GM19467 (cell line): Measurements from ENCODE around the gene KMT2B.

Source experiments
- ATAC-seq: cut with Tn5 transposase; IDR thresholded peaks from one replicate; pipeline ENCODE4 v1.9.1; 2021; ENCODE audit warnings: mild to moderate bottlenecking, moderate library complexity; ENCODE audit not compliant: unreplicated experiment

The KMT2B gene

DNA sequence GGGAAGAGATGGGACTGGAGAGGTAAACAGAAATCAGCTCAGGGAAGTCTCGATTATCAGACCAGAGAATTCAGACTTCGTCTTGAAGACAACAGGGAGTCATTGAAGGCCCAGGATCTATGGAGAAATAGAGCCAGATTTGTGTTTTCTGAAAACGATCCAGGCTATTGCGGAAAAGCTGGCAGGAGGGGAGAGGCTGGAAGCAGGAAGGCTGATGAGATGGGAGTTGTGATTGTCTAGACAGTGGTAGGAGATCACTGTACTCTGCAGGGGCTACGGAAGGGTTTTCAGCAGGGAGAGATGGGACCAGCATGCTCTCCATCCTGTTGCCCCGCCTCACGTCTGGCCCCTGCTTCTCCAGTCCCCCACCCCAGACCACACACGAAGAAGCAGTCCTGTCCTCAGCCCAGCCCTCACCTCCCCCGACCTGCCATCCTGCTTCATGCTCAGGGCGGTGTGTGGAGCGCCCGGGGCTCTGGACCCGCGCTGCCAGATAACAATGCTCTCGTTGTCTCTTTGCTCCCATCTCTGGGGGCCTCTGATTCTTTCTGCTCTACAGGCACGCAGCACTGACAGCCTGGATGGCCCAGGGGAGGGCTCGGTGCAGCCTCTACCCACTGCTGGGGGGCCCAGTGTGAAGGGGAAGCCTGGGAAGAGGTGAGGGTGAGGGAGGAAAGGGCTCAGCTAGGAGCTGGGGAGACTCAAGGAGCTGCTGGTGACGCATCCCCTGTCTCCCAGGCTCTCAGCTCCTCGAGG is 59.5 kb downstream of the KMT2B start:
- no peak for ATAC-seq

- ATAC-seq: no peak
These were observed 60.2 kb downstream of the KMT2B start for GRCh38 chr19:35777961-35778360.

GRCh38 chr19:35779033-35779432 is 61.2 kb downstream of the KMT2B start:
- ATAC-seq: no peak

DNA sequence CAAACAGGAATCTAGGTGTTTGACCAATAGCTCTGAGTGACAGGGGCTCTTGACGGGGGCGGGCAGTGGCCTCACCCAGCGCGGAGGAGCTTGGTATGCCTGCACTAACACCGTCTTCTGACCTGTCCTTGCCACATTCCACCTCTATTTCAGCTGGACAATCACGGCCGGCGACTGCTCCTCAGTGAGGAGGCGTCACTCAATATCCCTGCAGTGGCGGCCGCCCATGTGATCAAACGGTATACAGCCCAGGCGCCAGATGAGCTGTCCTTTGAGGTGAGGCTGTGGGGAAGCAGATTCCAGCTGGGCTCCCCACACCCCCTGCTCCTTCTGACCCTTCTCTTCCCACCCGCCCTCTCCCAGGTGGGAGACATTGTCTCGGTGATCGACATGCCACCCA is 62.3 kb downstream of the KMT2B start:
- ATAC-seq: no peak

DNA sequence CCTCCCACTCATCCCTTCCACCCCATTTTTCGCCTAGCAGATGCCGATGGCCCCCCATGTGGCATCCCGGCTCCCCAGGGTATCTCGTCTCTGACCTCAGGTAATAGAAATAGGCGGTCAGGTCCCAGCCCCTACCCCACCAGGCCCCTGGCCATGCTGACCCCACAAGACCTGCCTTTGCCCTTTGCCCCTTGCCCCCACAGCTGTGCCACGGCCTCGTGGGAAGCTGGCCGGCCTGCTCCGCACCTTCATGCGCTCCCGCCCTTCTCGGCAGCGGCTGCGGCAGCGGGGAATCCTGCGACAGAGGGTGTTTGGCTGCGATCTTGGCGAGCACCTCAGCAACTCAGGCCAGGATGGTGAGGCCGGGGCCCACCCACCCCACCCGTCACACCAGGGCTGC is 62.9 kb downstream of the KMT2B start:
- ATAC-seq: no peak

DNA sequence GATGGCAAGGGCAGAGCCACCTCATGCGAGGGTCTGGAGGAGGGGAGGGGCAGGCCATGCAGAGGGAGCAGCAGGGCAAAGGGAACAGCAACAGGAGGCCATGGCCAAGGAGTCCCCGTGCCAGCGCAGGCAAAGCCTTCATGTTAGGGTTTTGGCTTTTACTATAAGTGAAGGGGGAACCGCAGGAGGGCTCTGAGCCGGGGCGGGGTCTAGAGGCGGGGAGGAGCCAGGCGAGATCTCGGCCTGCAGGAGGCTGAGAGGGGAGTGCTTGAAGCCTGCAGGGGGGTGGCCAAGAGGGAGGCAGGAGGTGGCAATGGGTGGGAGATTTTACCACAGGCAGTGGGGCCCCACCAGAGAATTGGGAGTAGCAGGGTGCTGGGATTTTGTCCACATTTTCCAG is 63.8 kb downstream of the KMT2B start:
- no peak for ATAC-seq

GRCh38 chr19:35782589-35782988 is 64.8 kb downstream of the KMT2B start:
- no peak for ATAC-seq

DNA sequence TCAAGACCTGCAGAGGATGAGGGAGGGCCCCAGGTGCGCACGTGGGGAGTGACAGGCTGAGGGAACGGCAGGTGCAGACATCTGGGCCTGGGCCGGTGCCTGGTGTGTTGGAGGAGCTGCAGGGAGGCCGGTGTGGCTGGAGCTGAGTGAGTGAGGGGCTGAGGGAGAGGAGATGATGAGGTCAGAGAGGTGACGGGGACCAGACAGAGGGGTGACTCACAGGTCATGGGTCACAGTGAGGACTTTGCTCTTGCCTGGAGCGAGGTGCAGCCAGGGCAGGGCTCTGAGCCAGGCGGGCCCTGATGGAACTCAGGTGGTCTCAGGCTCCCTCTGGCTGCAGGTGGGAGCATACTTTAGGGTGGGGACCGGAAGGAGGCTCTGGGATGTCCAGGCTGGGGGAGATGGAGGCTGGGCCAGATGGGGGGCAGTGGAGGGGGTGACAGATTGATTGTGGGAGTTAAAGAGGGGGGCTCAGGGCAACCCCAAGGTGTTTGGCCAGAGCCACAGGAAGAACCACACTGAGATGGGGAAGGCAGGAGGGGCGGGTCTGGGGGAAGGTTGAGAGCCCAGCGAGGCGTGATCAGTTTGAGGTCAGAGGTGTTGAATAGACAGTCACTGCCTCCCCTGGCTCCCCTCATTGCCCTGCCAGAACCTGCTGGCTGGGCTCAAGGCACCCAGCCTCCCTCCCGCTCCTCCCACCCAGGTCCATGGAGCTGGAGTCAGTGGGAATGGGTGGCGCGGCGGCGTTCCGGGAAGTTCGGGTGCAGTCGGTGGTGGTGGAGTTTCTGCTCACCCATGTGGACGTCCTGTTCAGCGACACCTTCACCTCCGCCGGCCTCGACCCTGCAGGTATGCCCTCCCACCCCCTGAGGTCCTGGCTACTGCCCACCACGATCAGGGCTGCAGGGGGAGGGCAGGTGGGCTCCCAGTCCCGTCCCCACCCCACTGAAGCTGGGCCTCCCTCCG is 65.9 kb downstream of the KMT2B start:
- no peak for ATAC-seq

DNA sequence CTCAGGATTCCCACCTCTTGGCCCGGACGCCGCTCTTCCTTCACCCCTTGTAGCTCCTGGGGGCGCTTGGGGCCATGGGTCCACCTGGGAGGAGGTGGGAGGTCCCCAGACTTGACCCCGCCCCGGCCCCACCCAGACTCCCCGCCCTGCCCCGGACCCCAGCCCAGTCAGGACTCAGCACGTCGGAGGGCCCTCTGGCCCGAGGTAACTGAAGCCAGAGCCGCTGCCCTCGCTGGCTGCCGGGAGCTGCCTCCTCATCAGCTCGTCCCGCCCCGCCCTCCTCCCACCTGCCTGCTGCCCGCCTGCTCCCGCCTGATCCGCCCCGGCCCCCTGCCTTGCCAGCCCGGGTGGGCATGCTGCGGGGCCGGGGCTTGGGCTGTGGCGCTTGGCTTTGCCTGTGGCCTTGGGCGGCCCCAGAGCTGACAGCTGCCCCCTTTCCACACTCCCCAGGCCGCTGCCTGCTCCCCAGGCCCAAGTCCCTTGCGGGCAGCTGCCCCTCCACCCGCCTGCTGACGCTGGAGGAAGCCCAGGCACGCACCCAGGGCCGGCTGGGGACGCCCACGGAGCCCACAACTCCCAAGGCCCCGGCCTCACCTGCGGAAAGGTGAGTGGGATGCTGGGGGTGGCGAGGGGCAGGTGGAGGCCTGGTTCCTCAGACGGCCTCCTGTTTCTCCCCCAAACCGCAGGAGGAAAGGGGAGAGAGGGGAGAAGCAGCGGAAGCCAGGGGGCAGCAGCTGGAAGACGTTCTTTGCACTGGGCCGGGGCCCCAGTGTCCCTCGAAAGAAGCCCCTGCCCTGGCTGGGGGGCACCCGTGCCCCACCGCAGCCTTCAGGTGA is 66.9 kb downstream of the KMT2B start:
- ATAC-seq: no peak

GRCh38 chr19:35785339-35785627 is 67.5 kb downstream of the KMT2B start:
- ATAC-seq: no peak

DNA sequence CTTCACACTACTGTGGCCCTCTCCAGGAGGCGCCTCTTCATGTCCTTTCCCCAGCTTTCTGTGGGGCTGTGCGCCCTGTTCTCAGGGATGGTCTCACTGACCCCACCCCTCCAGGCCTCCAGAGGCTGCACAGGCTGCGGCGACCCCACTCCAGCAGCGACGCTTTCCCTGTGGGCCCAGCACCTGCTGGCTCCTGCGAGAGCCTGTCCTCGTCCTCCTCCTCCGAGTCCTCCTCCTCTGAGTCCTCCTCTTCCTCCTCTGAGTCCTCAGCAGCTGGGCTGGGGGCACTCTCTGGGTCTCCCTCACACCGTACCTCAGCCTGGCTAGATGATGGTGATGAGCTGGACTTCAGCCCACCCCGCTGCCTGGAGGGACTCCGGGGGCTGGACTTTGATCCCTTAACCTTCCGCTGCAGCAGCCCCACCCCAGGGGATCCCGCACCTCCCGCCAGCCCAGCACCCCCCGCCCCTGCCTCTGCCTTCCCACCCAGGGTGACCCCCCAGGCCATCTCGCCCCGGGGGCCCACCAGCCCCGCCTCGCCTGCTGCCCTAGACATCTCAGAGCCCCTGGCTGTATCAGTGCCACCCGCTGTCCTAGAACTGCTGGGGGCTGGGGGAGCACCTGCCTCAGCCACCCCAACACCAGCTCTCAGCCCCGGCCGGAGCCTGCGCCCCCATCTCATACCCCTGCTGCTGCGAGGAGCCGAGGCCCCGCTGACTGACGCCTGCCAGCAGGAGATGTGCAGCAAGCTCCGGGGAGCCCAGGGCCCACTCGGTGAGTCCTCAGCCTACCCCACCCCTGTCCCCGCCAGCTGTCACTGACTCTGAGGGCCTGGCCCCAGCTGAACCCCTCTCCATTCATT is 68.7 kb downstream of the KMT2B start:
- ATAC-seq: no peak

- ATAC-seq: no peak
These were observed 69.5 kb downstream of the KMT2B start for GRCh38 chr19:35787227-35787799.
